Measurements from ENCODE around the gene ANO4. TPM values are rescaled to one million over a fixed set of nuclear protein-coding genes. Genes with fewer than 3 reads are reported as not detected.

The ANO4 gene
- polyA plus RNA-seq, 1 donor from 2014 or later = not detected

- peaks cover 2% of the 10 kb centered on the region for H3K36me3 Mint-ChIP-seq
- H3K27ac Mint-ChIP-seq = no peak overlapping the region
- H3K27me3 Mint-ChIP-seq = peaks cover 5% of the 10 kb centered on the region
Observed at GRCh38 chr12:100875156-100875555, 80.6 kb downstream of the ANO4 start.

GRCh38 chr12:100875771-100876170, 81.2 kb downstream of the ANO4 start:
- Mint-ChIP-seq H3K27ac (no peak overlapping the region), H3K27me3 (peaks cover 5% of the 10 kb centered on the region), H3K36me3 (peaks cover 2% of the 10 kb centered on the region), H3K4me1 (no peaks in the 10 kb centered on the region), H3K4me3 (no peak overlapping the region), H3K9me3 (peaks cover 0 to 17% (median 3%) of the 10 kb centered on the region in 3 donors)

More at GRCh38 chr12:100875156-100875555, 80.6 kb downstream of the ANO4 start:
- Mint-ChIP-seq H3K9me3 (peaks cover 0 to 17% (median 3%) of the 10 kb centered on the region in 3 donors), H3K4me1 (no peaks in the 10 kb centered on the region), H3K4me3 (no peak overlapping the region)

GRCh38 chr12:100877776-100878175, 83.2 kb downstream of the ANO4 start:
- H3K27ac Mint-ChIP-seq = no peak overlapping the region
- peaks cover 5% of the 10 kb centered on the region for H3K27me3 Mint-ChIP-seq
- H3K4me1 Mint-ChIP-seq = no peaks in the 10 kb centered on the region
- peaks cover 0 to 14% (median 3%) of the 10 kb centered on the region in 3 donors for H3K9me3 Mint-ChIP-seq
- no peak overlapping the region for H3K4me3 Mint-ChIP-seq
- H3K36me3 Mint-ChIP-seq = peaks cover 2% of the 10 kb centered on the region

GRCh38 chr12:100895192-100895591, 100.6 kb downstream of the ANO4 start:
- H3K36me3 Mint-ChIP-seq = no peaks in the 10 kb centered on the region
- no peak overlapping the region for H3K4me3 Mint-ChIP-seq
- no peak overlapping the region for H3K27ac Mint-ChIP-seq
- H3K9me3 Mint-ChIP-seq = peaks cover 0 to 2% (median 0%) of the 10 kb centered on the region in 3 donors
- H3K27me3 Mint-ChIP-seq = peaks cover 2% of the 10 kb centered on the region
- no peaks in the 10 kb centered on the region for H3K4me1 Mint-ChIP-seq

GRCh38 chr12:100896192-100896591, 101.6 kb downstream of the ANO4 start:
- peaks cover 2% of the 10 kb centered on the region for H3K27me3 Mint-ChIP-seq
- no peak overlapping the region for H3K4me3 Mint-ChIP-seq
- H3K9me3 Mint-ChIP-seq = peaks cover 0 to 2% (median 0%) of the 10 kb centered on the region in 3 donors
- H3K4me1 Mint-ChIP-seq = no peaks in the 10 kb centered on the region
- H3K27ac Mint-ChIP-seq = no peak overlapping the region
- H3K36me3 Mint-ChIP-seq = no peaks in the 10 kb centered on the region

DNA sequence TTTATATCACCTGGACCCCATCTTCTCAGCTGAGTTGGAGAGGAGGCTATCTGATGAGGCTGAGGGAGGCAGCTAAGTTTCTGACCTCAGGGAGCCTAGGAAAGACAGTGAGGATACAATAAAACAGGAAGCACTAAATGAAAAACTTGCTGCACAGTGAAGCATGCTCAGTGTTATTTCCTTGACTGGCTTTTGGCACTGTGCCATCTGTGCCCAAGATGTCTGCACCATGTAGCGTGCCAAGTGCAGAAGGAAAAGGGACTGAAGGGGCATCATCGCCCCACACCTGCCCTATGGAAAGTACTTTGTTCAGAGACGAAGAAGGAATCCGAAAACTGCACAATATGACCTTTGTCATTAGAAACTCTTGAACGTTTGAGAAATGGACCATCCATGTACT, 102.7 kb downstream of the ANO4 start:
- peaks cover 0 to 2% (median 0%) of the 10 kb centered on the region in 3 donors for H3K9me3 Mint-ChIP-seq
- H3K4me3 Mint-ChIP-seq = no peak overlapping the region
- H3K36me3 Mint-ChIP-seq = no peaks in the 10 kb centered on the region
- H3K27ac Mint-ChIP-seq = no peak overlapping the region
- no peaks in the 10 kb centered on the region for H3K4me1 Mint-ChIP-seq
- H3K27me3 Mint-ChIP-seq = peaks cover 2% of the 10 kb centered on the region

DNA sequence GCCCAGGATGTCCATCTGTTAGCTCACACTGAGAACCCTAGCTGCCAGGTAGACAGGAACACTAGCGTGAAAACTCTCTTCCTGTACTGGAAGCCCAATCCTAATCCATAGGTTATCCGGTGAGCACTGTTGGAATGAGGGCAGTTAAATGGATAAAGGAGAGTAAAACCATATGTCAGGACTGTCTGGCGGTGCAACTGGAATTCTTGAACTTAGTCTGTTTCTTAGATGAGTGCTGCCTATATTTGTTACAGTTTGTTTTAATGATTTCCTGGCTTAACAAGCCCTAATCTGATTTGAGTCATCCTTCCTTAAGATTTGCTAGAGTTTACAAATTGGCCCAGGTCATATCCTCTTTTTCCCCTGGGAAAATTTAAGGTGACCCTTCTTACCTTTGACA, 104.7 kb downstream of the ANO4 start:
- H3K4me3 Mint-ChIP-seq = no peak overlapping the region
- no peak overlapping the region for H3K27ac Mint-ChIP-seq
- H3K4me1 Mint-ChIP-seq = no peaks in the 10 kb centered on the region
- peaks cover 6% of the 10 kb centered on the region for H3K27me3 Mint-ChIP-seq
- H3K9me3 Mint-ChIP-seq = peaks cover 0 to 2% (median 0%) of the 10 kb centered on the region in 3 donors
- H3K36me3 Mint-ChIP-seq = no peaks in the 10 kb centered on the region

DNA sequence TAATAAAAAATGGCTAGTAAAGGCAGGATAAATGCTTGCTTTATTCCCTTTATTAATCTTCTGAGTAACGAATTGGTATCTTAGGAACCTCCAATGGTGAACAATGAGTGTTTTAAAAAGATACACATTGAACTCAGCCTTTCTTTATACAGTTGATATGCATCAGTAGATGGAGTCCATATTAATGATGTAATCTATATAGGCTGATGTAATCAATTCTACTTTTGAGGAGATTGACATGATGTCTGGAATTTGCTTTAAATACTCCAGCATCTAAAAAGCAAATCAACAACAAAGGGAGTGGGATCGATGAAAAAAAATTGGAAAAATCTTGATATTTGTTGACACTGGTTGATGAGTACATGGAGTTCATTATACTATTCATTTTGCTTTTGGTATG, 106.2 kb downstream of the ANO4 start:
- Mint-ChIP-seq H3K9me3 (peaks cover 0 to 2% (median 0%) of the 10 kb centered on the region in 3 donors), H3K27me3 (peaks cover 4% of the 10 kb centered on the region), H3K4me3 (no peak overlapping the region), H3K4me1 (no peaks in the 10 kb centered on the region), H3K27ac (no peak overlapping the region), H3K36me3 (no peaks in the 10 kb centered on the region)

DNA sequence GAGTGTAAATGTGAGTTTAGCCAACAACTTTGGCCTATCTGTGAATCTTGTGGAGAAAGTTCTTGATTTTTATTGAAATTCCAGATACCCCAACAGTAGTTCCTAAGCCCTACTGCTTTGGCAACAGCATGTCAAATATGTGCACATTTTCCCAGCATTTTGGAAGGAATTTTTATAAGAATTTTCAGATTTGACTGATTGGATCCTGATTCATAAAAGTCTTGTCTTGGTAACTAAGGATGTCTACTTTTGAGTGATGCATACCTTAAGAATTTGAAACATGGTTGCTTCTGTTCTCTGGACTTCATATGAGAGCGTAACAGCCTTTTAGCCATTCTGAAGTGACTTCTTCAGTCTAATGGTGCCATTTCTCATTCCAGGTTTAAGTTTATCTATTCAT, 106.7 kb downstream of the ANO4 start:
- Mint-ChIP-seq H3K4me1 (no peaks in the 10 kb centered on the region), H3K9me3 (no peaks in the 10 kb centered on the region), H3K36me3 (no peaks in the 10 kb centered on the region), H3K4me3 (no peak overlapping the region), H3K27me3 (peaks cover 4% of the 10 kb centered on the region), H3K27ac (no peak overlapping the region)

DNA sequence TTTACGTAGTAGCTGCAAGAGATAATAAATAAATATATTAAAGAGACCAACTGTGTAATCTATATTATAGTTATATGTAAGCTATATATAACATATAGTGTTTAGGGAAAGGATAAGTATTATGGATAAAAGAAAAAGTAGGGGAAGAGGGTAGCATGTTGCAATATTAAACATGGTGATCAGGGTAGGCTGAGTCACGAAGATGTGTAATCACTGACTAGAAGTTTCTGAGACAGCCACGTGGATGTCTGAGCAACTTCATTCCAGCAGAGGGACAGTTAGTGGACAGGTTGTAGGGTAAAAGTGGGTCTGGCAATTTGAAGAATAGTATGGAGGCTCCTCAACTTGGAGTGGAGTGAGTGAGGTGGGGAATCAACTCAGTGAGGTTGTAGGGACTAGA, 109.7 kb downstream of the ANO4 start:
- Mint-ChIP-seq H3K27me3 (peaks cover 4% of the 10 kb centered on the region), H3K4me3 (no peak overlapping the region), H3K36me3 (no peaks in the 10 kb centered on the region), H3K9me3 (no peaks in the 10 kb centered on the region), H3K4me1 (no peaks in the 10 kb centered on the region), H3K27ac (no peak overlapping the region)

GRCh38 chr12:100908501-100908900, 113.9 kb downstream of the ANO4 start:
- Mint-ChIP-seq H3K9me3 (no peaks in the 10 kb centered on the region), H3K36me3 (no peaks in the 10 kb centered on the region), H3K27ac (no peak overlapping the region), H3K4me1 (no peaks in the 10 kb centered on the region), H3K27me3 (no peaks in the 10 kb centered on the region), H3K4me3 (no peak overlapping the region)

GRCh38 chr12:100913872-100914592, 119.5 kb downstream of the ANO4 start:
- H3K27ac Mint-ChIP-seq = no peak overlapping the region
- H3K4me1 Mint-ChIP-seq = no peaks in the 10 kb centered on the region

DNA sequence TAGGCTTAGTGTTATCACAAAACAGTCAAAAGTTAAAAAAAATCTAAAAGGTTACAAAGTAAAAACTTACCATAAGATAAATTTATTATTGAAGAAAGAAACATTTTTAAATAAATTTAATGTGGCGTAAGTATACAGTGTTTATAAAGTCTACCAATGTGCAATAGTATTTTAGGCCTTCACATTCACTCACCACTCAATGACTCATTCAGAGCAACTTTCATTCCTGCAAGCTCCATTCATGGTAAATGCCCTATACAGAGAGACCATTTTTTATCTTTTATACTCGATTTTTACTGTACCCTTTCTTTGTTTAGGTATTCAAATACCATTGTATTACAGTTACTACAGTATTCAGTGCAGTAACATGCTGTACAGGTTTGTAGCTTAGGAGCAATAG, 124.5 kb downstream of the ANO4 start:
- Mint-ChIP-seq H3K36me3 (no peaks in the 10 kb centered on the region), H3K27ac (no peak overlapping the region), H3K9me3 (no peaks in the 10 kb centered on the region), H3K4me3 (no peak overlapping the region), H3K27me3 (no peaks in the 10 kb centered on the region), H3K4me1 (no peaks in the 10 kb centered on the region)

More at GRCh38 chr12:100913872-100914592, 119.5 kb downstream of the ANO4 start:
- Mint-ChIP-seq H3K4me3 (no peak overlapping the region), H3K9me3 (no peaks in the 10 kb centered on the region), H3K27me3 (no peaks in the 10 kb centered on the region), H3K36me3 (no peaks in the 10 kb centered on the region)

DNA sequence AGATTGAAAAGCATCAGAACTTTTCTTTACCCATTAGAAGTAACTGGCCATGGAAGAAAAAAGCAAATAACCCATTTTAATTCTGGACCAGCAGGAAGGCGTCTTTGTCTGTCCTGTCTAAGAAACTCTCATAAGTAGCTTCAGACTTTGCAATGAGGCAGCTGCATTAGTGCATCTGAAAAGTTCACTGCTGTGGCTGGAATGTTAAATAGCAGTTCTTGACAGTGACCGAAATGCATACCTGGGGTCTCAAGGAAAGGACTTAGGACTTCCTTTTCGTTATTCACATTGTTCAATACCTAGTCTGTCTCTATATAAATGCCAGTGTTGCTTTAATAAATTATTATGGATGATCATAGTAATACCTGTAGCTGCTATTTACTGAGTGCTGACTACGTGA, 125.9 kb downstream of the ANO4 start:
- Mint-ChIP-seq H3K4me3 (no peak overlapping the region), H3K9me3 (no peaks in the 10 kb centered on the region)

GRCh38 chr12:100926669-100927248, 132.2 kb downstream of the ANO4 start:
- Mint-ChIP-seq H3K27ac (no peak overlapping the region), H3K36me3 (peaks cover 1% of the 10 kb centered on the region), H3K4me3 (no peak overlapping the region), H3K4me1 (no peaks in the 10 kb centered on the region), H3K9me3 (peaks cover 0 to 3% (median 2%) of the 10 kb centered on the region in 3 donors), H3K27me3 (no peaks in the 10 kb centered on the region)

More for the DNA sequence above, 125.9 kb downstream of the ANO4 start:
- Mint-ChIP-seq H3K36me3 (no peaks in the 10 kb centered on the region), H3K27ac (no peak overlapping the region), H3K27me3 (no peaks in the 10 kb centered on the region), H3K4me1 (no peaks in the 10 kb centered on the region)

GRCh38 chr12:100927826-100928225, 133.2 kb downstream of the ANO4 start:
- Mint-ChIP-seq H3K4me3 (no peak overlapping the region), H3K4me1 (no peaks in the 10 kb centered on the region), H3K36me3 (peaks cover 1% of the 10 kb centered on the region), H3K9me3 (peaks cover 0 to 4% (median 3%) of the 10 kb centered on the region in 3 donors), H3K27me3 (no peaks in the 10 kb centered on the region), H3K27ac (no peak overlapping the region)
